SK-N-SH treated with all-trans-retinoic acid at 6 μM for 48 hours (cell line): ENCODE measurements around the gene SLC16A12.

Experiments used
- ARNTL ChIP-seq: fragments of 450-650 bp; formaldehyde crosslinking; IDR thresholded peaks from 2 replicates; pipeline ENCODE4 v1.5.0; 2020; ENCODE audit warnings: low read depth, mild to moderate bottlenecking, moderate library complexity, borderline replicate concordance
- GLIS3 ChIP-seq: fragments of 250-450 bp; sonication (Bioruptor Pico); IDR thresholded peaks from 2 replicates; pipeline ENCODE4 v1.5.0; 2020; ENCODE audit warnings: mild to moderate bottlenecking, moderate library complexity
- PPARA ChIP-seq: fragments of 250-450 bp; sonication (Bioruptor Pico); IDR thresholded peaks from 2 replicates; pipeline ENCODE4 v1.5.0; 2020; ENCODE audit warnings: mild to moderate bottlenecking, borderline replicate concordance
- TCF4 ChIP-seq: fragments of 250-450 bp; sonication (Bioruptor Pico); IDR thresholded peaks from 2 replicates; pipeline ENCODE4 v1.8.0; 2021; ENCODE audit warnings: mild to moderate bottlenecking, moderate library complexity, borderline replicate concordance
- TOX ChIP-seq: fragments of 250-450 bp; sonication (Bioruptor Pico); IDR thresholded peaks from 2 replicates; pipeline ENCODE4 v1.8.0; 2021; ENCODE audit warnings: mild to moderate bottlenecking, moderate library complexity, borderline replicate concordance
- ZC3H10 ChIP-seq: fragments of 250-450 bp; sonication (Bioruptor Pico); IDR thresholded peaks from 2 replicates; pipeline ENCODE4 v1.5.1; 2021; ENCODE audit warnings: mild to moderate bottlenecking, moderate library complexity
- ZFP30 ChIP-seq: fragments of 450-650 bp; formaldehyde crosslinking; IDR thresholded peaks from 2 replicates; pipeline ENCODE4 v1.5.0; 2022; ENCODE audit warnings: mild to moderate bottlenecking, moderate library complexity
- ZNF565 ChIP-seq: fragments of 450-650 bp; formaldehyde crosslinking; conservative IDR thresholded peaks from 2 replicates; pipeline ENCODE4 v1.5.0; 2020; ENCODE audit warnings: low read depth, mild to moderate bottlenecking, moderate library complexity
- TF ChIP-seq, protein P1 (sequence below): fragments of 250-450 bp; sonication (Bioruptor Pico); IDR thresholded peaks from 2 replicates; pipeline ENCODE4 v1.8.0; 2020; ENCODE audit warnings: mild to moderate bottlenecking, moderate library complexity, borderline replicate concordance
- TF ChIP-seq, protein P2 (sequence below): fragments of 250-450 bp; sonication (Bioruptor Pico); IDR thresholded peaks from 2 replicates; pipeline ENCODE4 v1.5.1; 2020; ENCODE audit warnings: low read depth, mild to moderate bottlenecking, moderate library complexity
- TF ChIP-seq, protein P3 (sequence below): fragments of 250-450 bp; sonication (Bioruptor Pico); IDR thresholded peaks from 2 replicates; pipeline ENCODE4 v1.8.0; 2021; ENCODE audit warnings: low read depth, mild to moderate bottlenecking, moderate library complexity, borderline replicate concordance

DNA sequence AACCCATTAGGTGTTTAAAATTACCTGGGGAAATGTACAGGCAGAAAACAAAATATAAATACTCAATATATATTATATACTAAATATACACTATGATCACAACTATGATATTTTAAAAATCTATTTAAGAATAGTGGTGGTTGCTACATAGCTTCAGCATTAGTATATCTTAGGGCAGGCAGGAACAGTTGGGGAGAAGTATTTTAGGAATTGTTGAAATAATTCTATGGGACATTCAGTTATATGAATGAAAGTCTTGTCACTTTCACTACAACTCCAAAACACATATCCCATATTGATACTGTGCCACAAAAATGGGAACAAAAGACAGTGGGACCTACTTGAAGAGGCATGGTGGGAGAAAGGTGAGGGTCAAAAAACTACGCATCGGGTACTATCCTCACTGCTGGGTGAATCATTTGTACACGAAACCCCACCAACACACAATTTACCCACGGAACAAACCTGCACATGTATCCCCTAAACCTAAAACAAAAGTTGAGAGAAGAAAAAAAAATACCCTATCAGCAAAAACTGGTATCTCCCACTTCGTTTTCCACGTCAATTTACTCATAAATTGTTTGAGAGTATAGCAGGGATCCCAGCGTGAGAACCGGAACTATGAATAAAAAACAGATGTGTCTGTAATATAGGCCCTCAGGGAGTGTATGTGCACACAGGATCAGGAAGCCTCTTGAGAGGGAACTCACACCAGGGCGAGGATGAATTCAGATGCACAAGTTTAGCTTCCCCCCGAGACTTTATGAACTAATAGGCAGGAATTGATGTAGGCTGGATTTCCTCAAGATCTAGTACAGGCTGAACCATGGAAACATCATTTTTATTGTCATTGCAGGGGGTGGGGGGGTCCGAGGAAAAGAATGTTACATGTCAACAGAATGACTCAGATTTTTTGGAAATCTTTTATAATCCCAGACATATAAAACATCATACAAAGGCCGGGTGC is 16.2 kb downstream of the SLC16A12 start:
- no peak for TF ChIP-seq ARNTL (CRISPR knock-in tag)
- TF ChIP-seq TOX (CRISPR knock-in tag), result no peak
- TF ChIP-seq ZNF565, result no peak
- no peak for TF ChIP-seq GLIS3
- no peak for TF ChIP-seq ZC3H10
- no peak for TF ChIP-seq ZFP30 (CRISPR knock-in tag)
- peak; percentile 81 for TF ChIP-seq TCF4 (CRISPR knock-in tag)
- no peak for TF ChIP-seq PPARA
- TF ChIP-seq, protein P1, sequence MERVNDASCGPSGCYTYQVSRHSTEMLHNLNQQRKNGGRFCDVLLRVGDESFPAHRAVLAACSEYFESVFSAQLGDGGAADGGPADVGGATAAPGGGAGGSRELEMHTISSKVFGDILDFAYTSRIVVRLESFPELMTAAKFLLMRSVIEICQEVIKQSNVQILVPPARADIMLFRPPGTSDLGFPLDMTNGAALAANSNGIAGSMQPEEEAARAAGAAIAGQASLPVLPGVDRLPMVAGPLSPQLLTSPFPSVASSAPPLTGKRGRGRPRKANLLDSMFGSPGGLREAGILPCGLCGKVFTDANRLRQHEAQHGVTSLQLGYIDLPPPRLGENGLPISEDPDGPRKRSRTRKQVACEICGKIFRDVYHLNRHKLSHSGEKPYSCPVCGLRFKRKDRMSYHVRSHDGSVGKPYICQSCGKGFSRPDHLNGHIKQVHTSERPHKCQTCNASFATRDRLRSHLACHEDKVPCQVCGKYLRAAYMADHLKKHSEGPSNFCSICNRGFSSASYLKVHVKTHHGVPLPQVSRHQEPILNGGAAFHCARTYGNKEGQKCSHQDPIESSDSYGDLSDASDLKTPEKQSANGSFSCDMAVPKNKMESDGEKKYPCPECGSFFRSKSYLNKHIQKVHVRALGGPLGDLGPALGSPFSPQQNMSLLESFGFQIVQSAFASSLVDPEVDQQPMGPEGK, result no peak
- TF ChIP-seq, protein P2, sequence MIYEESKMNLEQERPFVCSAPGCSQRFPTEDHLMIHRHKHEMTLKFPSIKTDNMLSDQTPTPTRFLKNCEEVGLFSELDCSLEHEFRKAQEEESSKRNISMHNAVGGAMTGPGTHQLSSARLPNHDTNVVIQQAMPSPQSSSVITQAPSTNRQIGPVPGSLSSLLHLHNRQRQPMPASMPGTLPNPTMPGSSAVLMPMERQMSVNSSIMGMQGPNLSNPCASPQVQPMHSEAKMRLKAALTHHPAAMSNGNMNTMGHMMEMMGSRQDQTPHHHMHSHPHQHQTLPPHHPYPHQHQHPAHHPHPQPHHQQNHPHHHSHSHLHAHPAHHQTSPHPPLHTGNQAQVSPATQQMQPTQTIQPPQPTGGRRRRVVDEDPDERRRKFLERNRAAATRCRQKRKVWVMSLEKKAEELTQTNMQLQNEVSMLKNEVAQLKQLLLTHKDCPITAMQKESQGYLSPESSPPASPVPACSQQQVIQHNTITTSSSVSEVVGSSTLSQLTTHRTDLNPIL (CRISPR knock-in tag), result no peak
- TF ChIP-seq, protein P3, sequence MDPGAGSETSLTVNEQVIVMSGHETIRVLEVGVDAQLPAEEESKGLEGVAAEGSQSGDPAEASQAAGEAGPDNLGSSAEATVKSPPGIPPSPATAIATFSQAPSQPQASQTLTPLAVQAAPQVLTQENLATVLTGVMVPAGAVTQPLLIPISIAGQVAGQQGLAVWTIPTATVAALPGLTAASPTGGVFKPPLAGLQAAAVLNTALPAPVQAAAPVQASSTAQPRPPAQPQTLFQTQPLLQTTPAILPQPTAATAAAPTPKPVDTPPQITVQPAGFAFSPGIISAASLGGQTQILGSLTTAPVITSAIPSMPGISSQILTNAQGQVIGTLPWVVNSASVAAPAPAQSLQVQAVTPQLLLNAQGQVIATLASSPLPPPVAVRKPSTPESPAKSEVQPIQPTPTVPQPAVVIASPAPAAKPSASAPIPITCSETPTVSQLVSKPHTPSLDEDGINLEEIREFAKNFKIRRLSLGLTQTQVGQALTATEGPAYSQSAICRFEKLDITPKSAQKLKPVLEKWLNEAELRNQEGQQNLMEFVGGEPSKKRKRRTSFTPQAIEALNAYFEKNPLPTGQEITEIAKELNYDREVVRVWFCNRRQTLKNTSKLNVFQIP (CRISPR knock-in tag), result no peak
